Stomach (tissue), 9 donors: ENCODE results near the gene C6orf89. TPM values are rescaled to one million over a fixed set of nuclear protein-coding genes. Genes with fewer than 3 reads are reported as not detected.

Experiments used
- DNase-seq, 2 donors: peaks; one replicate each; pipeline versions ENCODE4 v3.0.0 to v3.0.0-alpha.2; 2013 to 2019
- H3K27ac ChIP-seq, 5 donors: fragments of 200-600 bp in 4 of 5; sonication (generic) in 4 of 5; one replicate each; pipeline ENCODE4 v1.5.1; 2013 to 2019; ENCODE audit warnings: mild to moderate bottlenecking in 1 of 5, moderate library complexity in 1 of 5
- H3K27me3 ChIP-seq, 3 donors: fragments of 200-600 bp; sonication (generic); one replicate each; pipeline ENCODE4 v1.5.1; 2017 to 2019; ENCODE audit warnings: mixed run types in 1 of 3
- H3K36me3 ChIP-seq, 4 donors: fragments of 200-600 bp; sonication (generic); 1 replicate in 3 of 4; 2 replicates in 1 of 4; pipeline ENCODE4 v1.5.1; 2016 to 2019
- H3K4me1 ChIP-seq, 4 donors: fragments of 200-600 bp; sonication (generic); one replicate each; pipeline ENCODE4 v1.5.1; 2016 to 2019
- H3K4me3 ChIP-seq, 4 donors: fragments of 200-600 bp; sonication (generic) in 3 of 4; one replicate each; pipeline ENCODE4 v1.5.1; 2016 to 2019; ENCODE audit warnings: mild to moderate bottlenecking in 1 of 4
- H3K9me3 ChIP-seq, 4 donors: fragments of 200-600 bp; sonication (generic); one replicate each; pipeline ENCODE4 v1.5.1; 2016 to 2019
- CTCF ChIP-seq, 7 experiments: fragments of 450-650 bp in 4 of 7; fragments of 200-600 bp in 3 of 7; sonication (generic) in 3 of 7; IDR thresholded peaks; one replicate each; pipeline ENCODE4 v1.5.1; 2016 to 2019; ENCODE audit warnings: antibody characterized with exemption in 7 of 7, control low read depth in 2 of 7, mild to moderate bottlenecking in 1 of 7
- EP300 ChIP-seq: sonication (generic); formaldehyde crosslinking; IDR thresholded peaks from one replicate; pipeline ENCODE4 v1.6.1; 2017; ENCODE audit warnings: antibody characterized with exemption
- POLR2A ChIP-seq, 4 donors: fragments of 450-650 bp; IDR thresholded peaks; one replicate each; pipeline ENCODE4 v1.6.1; 2016; ENCODE audit warnings: antibody characterized with exemption in 4 of 4, control low read depth in 2 of 4, mild to moderate bottlenecking in 1 of 4, moderate library complexity in 1 of 4
- POLR2AphosphoS5 ChIP-seq, 3 donors: sonication (generic); formaldehyde crosslinking; IDR thresholded peaks; one replicate each; pipeline ENCODE4 v1.6.1; 2016; ENCODE audit warnings: antibody characterized with exemption in 3 of 3
- WGBS, 5 donors: extraction: QIAGEN DNeasy Blood & Tissue Kit in 3 of 5; methylation state at CpG; one replicate each; pipeline versions ENCODE4 v1.1.5 to v1.1.7; 2013 to 2018; 5-methylcytosine and 5-hydroxymethylcytosine counted together
- intact Hi-C: fragments of 100-400 bp; cut with DNase I; formaldehyde crosslinking; loops from one replicate; pipeline ENCODE4 v1.15.1; 2023; ENCODE audit warnings: low total_unique reads
- polyA plus RNA-seq, 3 donors: library from polyadenylated mRNA; stranded (reverse); fragments of 200-250 nt; gene quantifications; one replicate each; pipeline ENCODE4 v1.2.3, GENCODE V29; 2013
- total RNA-seq, 5 donors: library from RNA; depleted of rRNA; stranded (reverse); fragments of >200 nt; gene quantifications; one replicate each; pipeline versions ENCODE4 v1.1.0 to v1.2.3, GENCODE V29; 2014 to 2016
- donor health status: healthy with polysubstance abuse.
- donor health status: Bipolar disorder and iron deficiency.
- donor health status: healthy.

C6orf89 gene
- total and polyA plus RNA-seq, 8 donors, result 7.0 to 47.2 (median 25.1) TPM

GRCh38 chr6:36851626-36852025, 34.1 kb upstream of the C6orf89 start:
- intact Hi-C loops, result no loop called here
- peaks cover 0 to 6% (median 0%) of the 10 kb centered on the region in 4 donors for H3K9me3 ChIP-seq
- DNase-seq, result peak in 1 of 2 donors; percentile 52
- H3K36me3 ChIP-seq, result peaks cover 5 to 36% (median 27%) of the 10 kb centered on the region in 4 donors
- TF ChIP-seq POLR2AphosphoS5 (IDR thresholded peaks at IDR 0.05) (no peak), POLR2A (IDR thresholded peaks at IDR 0.05) (no peak), CTCF (IDR thresholded peaks at IDR 0.05) (no peak), EP300 (no peak)
- H3K4me3 ChIP-seq, result no peak overlapping the region
- peak overlapping the region in 3 of 5 donors; percentile 52 to 82 (median 75) for H3K27ac ChIP-seq
- no peaks in the 10 kb centered on the region for H3K27me3 ChIP-seq
- WGBS, 5 donors, result 39 to 71% (median 63%) methylated on average over 4 of the region's 4 CpGs
- peaks cover 0 to 51% (median 21%) of the 10 kb centered on the region in 4 donors for H3K4me1 ChIP-seq

GRCh38 chr6:36852481-36853147, 33.1 kb upstream of the C6orf89 start:
- peak overlapping the region in 4 of 5 donors; percentile 52 to 82 (median 66) for H3K27ac ChIP-seq
- peaks cover 0 to 6% (median 0%) of the 10 kb centered on the region in 4 donors for H3K9me3 ChIP-seq
- intact Hi-C loops, result no loop called here
- no peak for TF ChIP-seq POLR2A (IDR thresholded peaks at IDR 0.05)
- no peak for TF ChIP-seq CTCF (IDR thresholded peaks at IDR 0.05)
- TF ChIP-seq POLR2AphosphoS5 (IDR thresholded peaks at IDR 0.05), result no peak
- no peak for TF ChIP-seq EP300
- no peaks in the 10 kb centered on the region for H3K27me3 ChIP-seq
- no peak overlapping the region for H3K4me3 ChIP-seq
- peaks cover 0 to 51% (median 21%) of the 10 kb centered on the region in 4 donors for H3K4me1 ChIP-seq
- peaks cover 5 to 38% (median 30%) of the 10 kb centered on the region in 4 donors for H3K36me3 ChIP-seq
- 58 to 71% (median 64%) methylated on average over 3 to 4 of the region's 4 CpGs for WGBS, 5 donors
- peak in 1 of 2 donors; percentile 12 for DNase-seq

- peaks cover 0 to 6% (median 0%) of the 10 kb centered on the region in 4 donors for H3K9me3 ChIP-seq
- intact Hi-C loops, result no loop called here
- 64 to 78% (median 72%) methylated on average over 5 of the region's 5 CpGs for WGBS, 5 donors
These were observed 32.4 kb upstream of the C6orf89 start for GRCh38 chr6:36853325-36853724.

GRCh38 chr6:36855750-36856149, 30.0 kb upstream of the C6orf89 start:
- Histone ChIP-seq H3K4me1 (peaks cover 0 to 41% (median 13%) of the 10 kb centered on the region in 4 donors), H3K36me3 (peaks cover 5 to 45% (median 30%) of the 10 kb centered on the region in 4 donors), H3K4me3 (no peak overlapping the region), H3K27ac (peak overlapping the region in 1 of 5 donors; percentile 21), H3K9me3 (peaks cover 0 to 3% (median 0%) of the 10 kb centered on the region in 4 donors), H3K27me3 (no peaks in the 10 kb centered on the region)
- TF ChIP-seq EP300 (no peak), POLR2AphosphoS5 (IDR thresholded peaks at IDR 0.05) (no peak)
- DNase-seq, result no peak
- intact Hi-C loops, result no loop called here
- 91 to 95% (median 93%) methylated on average over 10 of the region's 10 CpGs for WGBS, 5 donors

More at GRCh38 chr6:36853325-36853724, 32.4 kb upstream of the C6orf89 start:
- no peak for TF ChIP-seq POLR2A (IDR thresholded peaks at IDR 0.05)
- no peak for TF ChIP-seq CTCF (IDR thresholded peaks at IDR 0.05)
- TF ChIP-seq EP300, result no peak
- TF ChIP-seq POLR2AphosphoS5 (IDR thresholded peaks at IDR 0.05), result peak; percentile 34 to 70 (median 57)
- Histone ChIP-seq H3K36me3 (peaks cover 5 to 40% (median 30%) of the 10 kb centered on the region in 4 donors), H3K4me3 (no peak overlapping the region), H3K27ac (peak overlapping the region in 4 of 5 donors; percentile 52 to 82 (median 66)), H3K27me3 (no peaks in the 10 kb centered on the region), H3K4me1 (peaks cover 0 to 50% (median 21%) of the 10 kb centered on the region in 4 donors)
- peak in 1 of 2 donors; percentile 32 for DNase-seq
